Left renal cortex interstitium (tissue), 4 donors: ENCODE measurements around the gene ZSWIM6. TPM values are rescaled to one million over a fixed set of nuclear protein-coding genes. Genes with fewer than 3 reads are reported as not detected.

Experiments used
- DNase-seq, 4 donors: peaks; one replicate each; pipeline ENCODE4 v3.0.0-alpha.2; 2013; ENCODE audit warnings: low read depth in 4 of 4, low spot score in 2 of 4, missing footprints in 1 of 4
- polyA plus RNA-seq, 4 donors: library from polyadenylated mRNA; unstranded; fragments of 120-200 nt; gene quantifications; one replicate each; pipeline ENCODE4 v1.2.1, GENCODE V29; 2013; ENCODE audit not compliant: insufficient read length in 4 of 4

The ZSWIM6 gene
- polyA plus RNA-seq, 4 donors: 22.3 to 35.4 (median 26.9) TPM

- DNase-seq: no peak
Measured at GRCh38 chr5:61468483-61468865, 136.4 kb downstream of the ZSWIM6 start.

- no peak for DNase-seq
Measured at GRCh38 chr5:61471352-61471751, 139.3 kb downstream of the ZSWIM6 start.

- no peak for DNase-seq
Measured at GRCh38 chr5:61472172-61472958, 140.3 kb downstream of the ZSWIM6 start.

DNA sequence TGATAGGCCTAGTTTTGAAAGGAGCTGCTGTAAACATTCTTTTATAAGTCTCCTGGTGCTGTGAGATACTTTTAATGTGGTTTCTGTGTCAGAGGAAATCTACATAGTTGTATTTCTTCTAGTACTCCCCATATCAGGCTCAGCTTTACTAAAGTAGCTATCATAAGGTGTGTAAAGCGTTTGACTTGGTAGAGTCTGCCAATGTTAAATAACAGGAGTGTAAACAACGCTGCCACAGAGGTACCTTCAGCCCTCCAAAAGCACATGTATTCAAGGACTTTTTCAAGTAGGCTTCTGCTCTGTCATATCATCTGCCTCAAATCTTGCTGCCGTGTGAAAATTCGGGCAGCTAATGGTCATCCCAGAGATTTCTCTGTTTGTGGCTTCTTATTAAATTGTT is 142.7 kb downstream of the ZSWIM6 start:
- no peak for DNase-seq

- no peak for DNase-seq
Measured at GRCh38 chr5:61477788-61478187, 145.7 kb downstream of the ZSWIM6 start.

GRCh38 chr5:61479850-61480614 is 148.0 kb downstream of the ZSWIM6 start:
- DNase-seq: no peak

DNA sequence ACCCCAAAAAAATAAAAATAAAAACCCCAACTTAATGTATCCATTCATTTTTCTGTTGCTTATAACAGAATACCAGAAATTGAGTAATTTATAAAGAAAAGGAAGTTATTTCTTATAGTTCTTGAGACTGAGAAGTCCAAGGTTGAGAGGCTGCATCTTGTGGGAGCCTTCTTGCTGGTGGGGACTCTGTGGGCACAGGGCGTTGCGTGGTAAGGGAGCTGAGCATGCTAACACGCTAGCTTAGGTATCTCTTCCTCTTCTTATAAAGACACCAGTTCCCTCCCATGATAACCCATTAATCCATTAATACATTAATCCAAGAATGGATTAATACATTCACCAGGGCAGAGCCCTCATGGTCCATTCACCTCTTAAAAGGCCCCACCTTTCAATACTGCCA is 150.9 kb downstream of the ZSWIM6 start:
- DNase-seq: no peak

DNA sequence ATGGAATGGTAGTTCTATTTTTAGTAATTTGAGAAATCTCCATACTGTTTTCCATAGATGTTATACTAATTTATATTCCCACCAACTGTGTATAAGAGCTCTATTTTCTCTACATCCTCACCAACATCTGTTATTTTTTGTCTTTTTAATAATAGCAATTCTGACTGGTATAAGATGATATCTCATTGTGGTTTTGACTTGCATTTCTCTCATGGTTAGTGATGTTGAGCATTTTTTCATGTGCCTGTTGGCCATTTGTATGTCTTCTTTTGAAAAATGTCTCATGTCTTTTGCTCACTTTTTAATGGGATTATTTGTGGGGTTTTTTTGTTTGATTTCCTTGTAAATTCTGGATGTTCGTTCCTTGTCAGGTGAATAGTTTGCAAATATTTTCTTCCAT is 154.4 kb downstream of the ZSWIM6 start:
- no peak for DNase-seq

DNA sequence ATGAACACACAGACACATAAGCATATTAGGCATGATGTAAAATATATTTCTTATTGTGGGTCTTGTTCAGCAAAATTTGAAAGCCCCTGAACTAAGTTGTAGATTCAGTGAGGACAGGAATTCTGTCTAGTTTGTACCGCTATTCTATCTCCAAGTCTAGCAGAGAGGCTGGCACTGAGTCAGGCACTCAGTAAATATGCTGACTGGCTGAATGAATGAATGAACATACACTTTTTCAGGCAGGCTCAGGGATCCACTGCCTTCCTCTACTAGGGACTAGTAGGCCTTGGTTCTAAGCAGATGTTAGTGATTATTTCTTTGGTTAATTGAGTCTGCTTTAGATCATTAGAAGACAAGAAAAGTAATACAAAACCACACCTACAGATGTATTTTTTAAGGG is 157.5 kb downstream of the ZSWIM6 start:
- no peak for DNase-seq

DNA sequence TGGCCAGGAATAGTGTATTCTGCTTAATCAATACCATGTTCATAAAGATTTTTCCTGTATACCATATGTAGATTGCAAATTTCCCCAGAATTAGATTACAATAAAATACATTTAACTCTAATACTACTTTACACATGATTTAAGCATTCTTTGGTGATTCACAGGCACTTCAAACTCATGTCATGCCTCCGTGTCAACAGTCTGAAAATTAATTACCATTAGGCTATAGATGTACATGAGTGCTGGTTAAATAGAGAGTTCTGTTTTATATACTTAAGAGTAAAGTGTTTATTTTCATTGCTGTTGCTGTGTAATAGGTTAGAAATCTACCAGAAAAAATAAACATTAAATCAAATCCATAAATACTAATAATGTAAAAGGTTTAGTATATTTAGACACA is 159.8 kb downstream of the ZSWIM6 start:
- no peak for DNase-seq

GRCh38 chr5:61493973-61494372 is 161.9 kb downstream of the ZSWIM6 start:
- no peak for DNase-seq

DNA sequence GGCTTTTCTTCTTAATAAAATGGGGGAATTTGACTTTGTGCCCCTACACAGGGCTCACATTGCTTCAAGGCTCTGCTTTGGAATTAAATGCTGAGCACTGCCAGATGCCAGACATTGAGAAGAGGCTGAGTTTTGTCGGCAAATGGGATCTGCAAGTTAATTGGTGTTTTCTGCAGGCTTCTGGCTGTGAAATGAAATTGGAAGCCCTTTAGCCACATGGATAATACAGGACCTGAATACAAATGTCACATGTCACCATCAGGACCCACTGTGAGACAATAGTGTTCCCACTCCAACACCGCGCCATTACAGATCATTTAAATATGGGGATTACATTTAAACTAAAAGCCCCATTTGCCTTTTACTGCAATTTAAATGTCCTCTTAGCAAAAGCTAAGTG is 164.4 kb downstream of the ZSWIM6 start:
- no peak for DNase-seq

GRCh38 chr5:61496860-61497259 is 164.8 kb downstream of the ZSWIM6 start:
- no peak for DNase-seq

DNA sequence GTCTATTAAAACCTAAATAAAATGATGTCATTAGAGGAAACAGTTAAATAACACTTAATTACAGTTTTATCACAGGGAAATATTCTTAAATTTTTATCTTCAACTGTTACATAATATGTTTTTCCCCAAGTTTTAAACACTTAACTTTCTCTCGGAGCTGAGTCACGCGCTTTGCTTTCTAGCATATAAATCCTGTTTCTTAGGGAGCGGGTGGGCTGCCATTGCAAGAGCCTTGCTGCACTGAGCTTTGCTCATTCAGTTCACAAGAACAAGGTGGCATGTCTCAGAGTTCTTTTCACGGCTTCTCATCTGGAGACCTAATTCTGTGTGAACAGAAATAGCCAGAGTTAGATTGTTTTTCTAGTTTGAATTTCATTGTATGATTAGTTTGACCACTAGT is 166.1 kb downstream of the ZSWIM6 start:
- no peak for DNase-seq

- DNase-seq: no peak
Measured at GRCh38 chr5:61501971-61502370, 169.9 kb downstream of the ZSWIM6 start.

GRCh38 chr5:61504143-61504770 is 172.2 kb downstream of the ZSWIM6 start:
- no peak for DNase-seq

- no peak for DNase-seq
Measured at GRCh38 chr5:61505281-61505680, 173.2 kb downstream of the ZSWIM6 start.

GRCh38 chr5:61507232-61507631 is 175.2 kb downstream of the ZSWIM6 start:
- DNase-seq: peak in 1 of 4 donors; percentile 4

DNA sequence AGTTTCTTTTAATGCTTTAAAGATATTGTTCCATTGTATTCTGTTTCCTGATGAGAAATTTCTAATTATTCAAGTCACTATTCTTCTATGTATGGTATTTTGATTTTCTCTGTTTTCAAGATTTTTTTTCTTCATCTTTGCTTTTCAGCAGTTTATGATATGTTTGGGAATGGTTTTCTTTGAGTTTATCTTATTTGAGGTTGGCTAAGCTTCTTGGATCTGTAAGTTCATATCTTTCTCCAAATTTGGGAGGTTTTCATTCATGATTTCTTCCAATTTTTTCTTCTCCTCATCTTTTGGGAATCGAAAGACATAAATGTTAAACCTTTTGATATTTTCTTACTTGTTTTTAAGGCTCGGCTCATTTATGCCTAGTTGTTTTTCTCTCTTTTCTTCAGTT is 184.9 kb downstream of the ZSWIM6 start:
- DNase-seq: no peak

DNA sequence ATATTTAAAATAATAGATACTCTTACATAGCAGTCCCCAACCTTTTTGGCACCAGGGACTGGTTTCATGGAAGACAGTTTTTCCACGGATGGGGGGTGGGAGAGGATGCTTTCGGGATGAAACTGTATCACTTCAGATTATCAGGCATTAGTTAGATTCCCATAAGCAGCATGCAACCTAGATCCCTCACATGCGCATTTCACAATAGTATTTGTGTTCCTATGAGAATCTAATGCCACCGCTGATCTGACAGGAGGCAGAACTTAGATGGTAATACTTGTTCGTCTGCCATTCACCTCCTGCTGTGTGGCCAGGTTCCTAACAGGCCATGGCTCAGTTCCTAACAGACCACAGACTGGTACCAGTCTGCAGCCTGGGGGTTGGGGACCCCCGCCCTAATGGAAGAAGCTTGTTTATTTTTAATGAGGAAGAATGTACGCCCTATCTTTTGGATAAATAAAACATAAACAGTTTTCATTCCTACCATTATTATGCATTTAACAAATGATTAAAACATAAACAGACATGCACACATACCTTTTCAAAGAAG is 187.7 kb downstream of the ZSWIM6 start:
- no peak for DNase-seq

DNA sequence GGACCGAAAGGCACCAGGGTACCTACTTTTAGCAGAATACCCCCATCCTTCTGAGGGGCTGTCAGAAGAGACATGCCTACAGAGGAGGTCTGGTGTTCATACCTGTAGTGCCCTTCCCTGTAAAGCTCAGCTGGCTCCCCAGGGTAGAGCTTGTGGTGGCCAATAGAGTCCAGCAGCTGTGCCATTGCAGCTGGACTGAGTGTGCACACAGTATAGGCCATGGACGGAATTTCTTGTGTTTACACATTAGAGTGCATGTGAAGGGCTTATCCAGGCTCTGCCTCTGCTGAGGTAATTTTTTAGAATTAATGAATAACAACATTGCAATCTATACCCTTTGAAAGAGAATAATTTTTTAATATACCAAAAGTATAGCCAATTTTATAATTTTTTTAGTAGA is 191.0 kb downstream of the ZSWIM6 start:
- DNase-seq: no peak
